Measurements from ENCODE around the gene IPP.
"Not testable (repeated sequence)": the region's sequence is repeated elsewhere in the genome, so short reads cannot be mapped to it uniquely, and the experiment has no call there.

Gene IPP

DNA sequence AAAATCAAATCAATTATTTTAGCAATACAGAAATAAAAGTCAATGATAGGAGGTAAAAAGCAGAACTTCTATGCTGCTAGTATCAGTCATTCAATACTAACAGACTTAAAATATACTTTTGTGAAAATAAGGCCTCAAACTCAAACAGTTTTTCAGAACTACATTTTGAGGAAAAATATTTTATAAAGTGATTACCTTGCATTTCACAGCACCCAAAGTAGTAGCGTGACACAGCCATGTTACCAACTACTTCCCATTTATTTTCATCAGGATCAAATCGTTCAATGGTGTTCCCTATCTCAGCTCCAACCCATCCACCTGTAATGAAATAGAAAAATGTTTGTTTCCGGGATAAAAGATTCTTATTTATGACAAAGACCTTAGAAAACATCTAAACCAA lies 33.8 kb downstream of the IPP start:
- no peak for DNase-seq (ENCODE audit: extremely low read depth, low read depth)
- TF ChIP-seq CTCF (IDR thresholded peaks at IDR 0.05; ENCODE audit: low read depth, low read length) = no peak

- no peak for TF ChIP-seq CTCF (IDR thresholded peaks at IDR 0.05; ENCODE audit: low read depth, low read length)
- DNase-seq (ENCODE audit: extremely low read depth, low read depth) = no peak
Measured at GRCh38 chr1:45713711-45714110, 36.7 kb downstream of the IPP start.

DNA sequence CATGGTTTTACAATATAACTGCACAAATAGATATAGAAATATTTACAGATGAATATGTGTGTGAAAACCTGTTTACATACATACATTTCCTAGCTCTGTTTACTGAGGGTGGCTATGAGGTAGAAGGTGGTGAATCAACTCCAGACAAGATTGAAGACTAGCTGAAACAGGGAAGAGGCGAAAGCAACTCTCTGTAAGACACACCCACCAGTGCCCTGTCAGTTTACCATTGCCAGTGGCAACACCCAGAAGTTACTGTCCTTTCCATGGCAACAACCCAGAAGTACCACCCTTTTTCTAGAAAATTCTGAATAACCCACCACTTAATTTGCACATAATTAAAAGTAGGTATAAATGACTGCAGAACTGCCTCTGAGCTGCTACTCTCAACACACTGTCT lies 45.8 kb downstream of the IPP start:
- no peak for TF ChIP-seq CTCF (IDR thresholded peaks at IDR 0.05; ENCODE audit: low read depth, low read length)
- no peak for DNase-seq (ENCODE audit: extremely low read depth, low read depth)

DNA sequence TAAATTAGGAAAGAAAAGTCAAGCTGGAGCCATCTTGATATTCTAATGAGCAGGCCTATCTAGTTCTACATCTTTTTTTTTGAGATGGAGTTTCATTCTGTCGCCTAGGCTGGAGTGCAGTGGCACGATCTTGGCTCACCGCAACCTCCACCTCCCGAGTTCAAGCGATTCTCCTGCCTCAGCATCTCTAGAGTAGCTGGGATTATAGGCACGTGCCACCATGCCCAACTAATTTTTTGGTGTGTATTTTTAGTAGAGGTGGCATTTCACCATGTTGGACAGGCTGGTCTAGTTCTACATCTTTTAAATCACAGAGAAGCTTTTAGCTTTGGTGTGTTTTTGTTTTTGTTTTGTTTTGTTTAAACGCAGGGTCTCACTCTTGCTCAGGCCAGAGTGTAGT lies 55.6 kb downstream of the IPP start:
- DNase-seq (ENCODE audit: extremely low read depth, low read depth) = no peak
- TF ChIP-seq CTCF (IDR thresholded peaks at IDR 0.05; ENCODE audit: low read depth, low read length) = no peak

GRCh38 chr1:45693811-45694210 lies 56.6 kb downstream of the IPP start:
- not testable (repeated sequence) for DNase-seq (ENCODE audit: extremely low read depth, low read depth)

DNA sequence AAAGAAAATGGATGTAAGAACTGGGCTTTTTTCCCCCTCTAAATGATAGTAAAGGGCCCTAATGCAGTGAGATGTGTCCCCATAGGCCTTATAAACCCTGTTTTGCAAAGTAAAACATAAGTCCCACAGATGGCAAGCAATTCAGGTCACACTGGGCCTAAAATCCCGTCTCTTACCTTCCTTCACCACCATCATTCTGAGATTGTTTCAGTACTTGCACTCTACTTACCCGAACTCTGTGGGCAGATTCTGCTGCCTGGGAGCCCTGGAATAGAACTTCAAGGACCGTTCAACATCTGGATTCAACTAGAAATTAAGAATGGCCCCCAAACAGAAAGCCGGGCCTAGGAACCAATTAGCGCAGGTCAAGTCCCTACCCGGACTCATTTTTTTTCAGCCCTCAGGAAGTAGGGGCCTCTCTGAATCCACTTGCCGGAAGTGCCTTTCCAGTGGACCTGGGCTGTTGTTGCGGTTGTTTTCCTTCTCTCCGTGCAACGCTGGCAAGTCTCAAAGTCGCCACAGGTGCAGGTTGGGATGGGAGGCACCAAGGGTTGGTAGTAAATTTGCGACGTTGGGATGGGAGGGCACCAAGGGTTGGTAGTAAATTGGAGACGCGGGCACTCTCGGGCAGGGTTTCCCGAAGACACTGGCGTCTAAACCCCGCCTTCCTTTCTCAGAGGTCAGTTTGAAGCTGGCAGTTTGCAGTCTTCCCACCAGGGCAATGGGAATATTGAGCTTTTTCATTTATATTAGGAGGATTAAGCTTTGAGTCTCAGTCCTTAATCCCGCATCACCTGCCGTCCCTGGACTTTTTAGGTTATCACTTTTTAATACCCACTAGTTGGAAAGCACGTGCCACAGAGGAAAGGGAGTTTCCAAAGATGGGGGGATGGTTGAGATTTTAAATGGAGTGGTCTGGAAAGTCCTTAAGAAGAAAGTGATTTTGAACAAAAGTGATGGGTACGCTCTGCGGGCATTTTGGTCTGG lies 62.4 kb downstream of the IPP start, which contains the start of gene TMEM69:
Gene TMEM69 (plus strand): TSS at position 428 of the 987 bp plus-strand sequence. CDS start 2,888 bp downstream, outside the sequence.
- DNase-seq (ENCODE audit: extremely low read depth, low read depth) = peak; percentile 79
- TF ChIP-seq CTCF (IDR thresholded peaks at IDR 0.05; ENCODE audit: low read depth, low read length) = no peak; the same call in 1 of the 2 replicates

DNA sequence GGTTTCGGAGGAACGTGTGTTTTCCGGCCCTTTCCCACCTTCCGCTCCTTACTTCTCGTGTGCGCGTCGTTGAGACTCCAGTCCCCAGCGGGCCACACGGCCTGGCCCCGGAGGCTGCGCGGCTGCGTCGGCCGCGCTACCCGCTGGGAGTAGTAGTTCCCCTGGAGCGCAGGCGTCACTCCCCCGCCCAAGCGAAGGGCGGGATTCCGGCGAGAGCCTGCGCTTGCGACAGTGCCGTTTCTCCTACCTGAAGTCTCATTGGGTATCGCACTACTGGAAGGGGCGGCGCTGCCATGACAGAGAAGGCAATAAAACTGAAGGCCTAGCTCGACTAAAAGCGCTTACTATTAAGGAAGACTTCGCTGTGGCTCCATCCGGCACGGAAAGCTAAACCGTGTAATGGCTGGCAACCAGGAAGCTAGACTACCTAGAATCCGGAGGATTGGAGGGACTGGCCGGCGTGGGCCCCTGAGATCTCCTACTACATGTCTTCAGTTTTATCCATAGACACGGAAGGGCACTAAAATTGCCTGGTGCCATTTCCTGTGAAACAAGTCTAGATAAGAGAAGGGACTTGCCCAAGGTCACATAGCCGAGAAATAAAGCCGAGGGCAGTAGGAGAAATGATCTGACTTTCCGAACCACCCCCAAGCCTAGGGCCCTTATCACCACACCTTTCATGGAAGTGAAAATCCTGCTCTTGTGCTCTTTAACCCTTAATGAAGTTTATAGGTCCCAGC lies 63.3 kb downstream of the IPP start:
- peak; percentile 97 for DNase-seq (ENCODE audit: extremely low read depth, low read depth)
- no peak for TF ChIP-seq CTCF (IDR thresholded peaks at IDR 0.05; ENCODE audit: low read depth, low read length)
